Fibroblast of villous mesenchyme (primary cell): ENCODE measurements around the gene FRAT1. TPM values are rescaled to one million over a fixed set of nuclear protein-coding genes. Genes with fewer than 3 reads are reported as not detected.
A peak's percentile ranks its signal among the peaks of the same experiment; 100 is the strongest.

Experiments
- DNase-seq: peaks from one replicate; pipeline ENCODE4 v3.0.0-alpha.2; 2010; ENCODE audit warnings: low read depth
- H3K4me3 ChIP-seq: 2 replicates; pipeline ENCODE4 v1.5.1; 2011; ENCODE audit warnings: low read depth, mild to moderate bottlenecking, low read length
- CTCF ChIP-seq: IDR thresholded peaks from 2 replicates; pipeline ENCODE4 v1.5.1; 2012; ENCODE audit warnings: low read depth, mild to moderate bottlenecking, low read length; ENCODE audit not compliant: insufficient read depth
- total RNA-seq: library from RNA; depleted of rRNA; stranded (reverse); fragments of >200 nt; gene quantifications from 2 replicates; pipeline ENCODE4 v1.2.3, GENCODE V29; 2012

Gene FRAT1
- total RNA-seq, 1 donor = 1.7 TPM

DNA sequence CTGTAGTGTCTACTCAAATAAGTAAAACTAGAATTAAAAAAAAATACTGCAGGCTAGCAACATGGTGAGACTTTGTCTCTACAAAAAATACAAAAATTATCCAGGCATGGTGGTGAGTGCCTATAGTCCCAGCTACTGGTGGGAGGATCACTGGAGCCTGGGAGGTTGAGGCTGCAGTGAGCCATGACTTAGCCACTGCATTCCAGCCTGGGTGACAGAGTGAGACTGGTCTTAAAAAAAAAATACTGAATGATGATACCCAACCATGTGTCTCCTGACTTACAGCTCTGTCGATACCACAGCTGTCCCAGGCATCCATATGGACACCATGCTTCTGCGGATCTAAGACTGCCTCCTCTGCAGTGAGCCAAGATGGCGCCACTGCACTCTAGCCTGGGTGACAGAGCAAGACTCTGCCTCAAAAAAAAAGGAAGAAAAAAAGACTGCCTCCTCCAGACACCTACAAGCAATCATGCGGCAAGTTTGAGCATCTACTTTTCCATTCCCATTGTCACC lies 7.9 kb upstream of the FRAT1 start:
- no peak for TF ChIP-seq CTCF
- DNase-seq = no peak
- H3K4me3 ChIP-seq = no peak overlapping the region

DNA sequence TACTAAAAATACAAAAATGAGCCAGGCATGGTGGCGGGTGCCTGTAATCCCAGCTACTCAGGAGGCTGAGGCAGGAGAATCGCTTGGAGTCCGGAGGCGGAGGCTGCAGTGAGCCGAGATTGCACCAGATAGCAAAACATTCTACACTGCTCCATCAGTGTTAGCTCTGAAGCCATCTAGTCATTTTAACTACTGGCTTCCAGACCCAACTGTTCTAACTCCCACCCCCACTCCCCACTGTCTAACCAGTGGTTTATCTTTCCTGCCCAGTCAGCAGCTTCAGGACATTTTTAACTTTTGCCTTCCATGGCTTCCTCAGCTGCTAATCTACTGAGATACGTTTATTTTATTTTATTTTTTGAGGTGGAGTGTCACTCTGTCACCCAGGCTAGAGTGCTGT lies 6.2 kb upstream of the FRAT1 start:
- no peak for TF ChIP-seq CTCF
- DNase-seq = no peak
- H3K4me3 ChIP-seq = no peak overlapping the region

DNA sequence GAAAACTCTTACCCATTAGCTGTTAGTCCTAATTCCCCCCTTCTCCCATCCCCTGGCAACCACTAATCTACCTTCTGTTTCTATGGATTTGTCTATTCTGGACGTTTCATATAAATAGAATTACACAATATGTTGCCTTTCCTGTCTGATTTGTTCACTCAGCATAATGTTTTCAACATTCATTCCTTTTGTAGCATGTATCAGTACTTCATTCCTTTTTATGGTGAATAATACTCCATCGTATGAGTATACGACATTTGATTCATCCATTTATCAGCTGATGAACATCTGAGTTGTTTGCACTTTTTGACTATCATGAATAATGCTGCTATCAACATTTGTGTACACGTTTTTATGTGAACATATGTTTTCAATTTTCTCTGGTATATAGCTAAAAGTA lies 4.4 kb upstream of the FRAT1 start:
- no peak overlapping the region for H3K4me3 ChIP-seq
- no peak for DNase-seq
- no peak for TF ChIP-seq CTCF

- no peak for TF ChIP-seq CTCF
- DNase-seq = no peak
- peak overlapping the region; percentile 84 for H3K4me3 ChIP-seq
Observed at GRCh38 chr10:97319671-97320479, 804 bp downstream of the FRAT1 start.

DNA sequence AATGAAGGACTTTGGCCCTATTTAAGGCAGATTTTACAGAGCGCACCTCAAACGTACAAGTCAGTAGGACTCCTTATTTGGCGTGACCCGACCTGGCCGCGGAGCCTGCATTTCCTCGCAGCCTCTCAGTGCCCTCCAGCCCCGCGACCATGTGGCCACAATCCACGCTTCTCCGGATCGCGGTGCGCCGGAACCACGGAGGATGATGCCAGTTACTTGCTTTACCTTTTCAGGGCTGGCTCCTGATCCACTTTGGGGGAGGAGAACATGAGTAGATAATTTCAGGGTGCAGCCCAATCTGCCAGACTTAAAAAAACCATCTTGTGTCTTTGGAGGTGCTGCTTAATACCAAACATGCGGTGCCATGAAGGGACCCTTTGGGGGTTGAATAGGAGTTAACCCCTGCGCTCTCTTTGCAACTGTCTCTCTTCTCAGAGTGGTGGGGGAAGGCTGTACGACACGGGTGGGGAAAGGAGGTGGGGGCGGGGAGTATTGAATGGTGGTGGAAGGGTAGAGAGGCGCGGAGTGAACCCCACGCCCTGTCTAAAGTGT lies 1.5 kb downstream of the FRAT1 start:
- TF ChIP-seq CTCF = no peak
- H3K4me3 ChIP-seq = peak overlapping the region; percentile 84
- no peak for DNase-seq

- peak overlapping the region; percentile 30 for H3K4me3 ChIP-seq
- DNase-seq = no peak
- TF ChIP-seq CTCF = no peak
Observed at GRCh38 chr10:97321032-97321803, 2.1 kb downstream of the FRAT1 start.
